A204.1 (cell line): ENCODE measurements around the gene RNF40.
"Not testable (repeated sequence)": the region's sequence is repeated elsewhere in the genome, so short reads cannot be mapped to it uniquely, and the experiment has no call there.

Source experiments
- FAIRE-seq: peaks from 2 replicates; lab custom pipeline; 2012; peaks lifted over from hg19 to GRCh38; lab: Jason Lieb, UNC

RNF40 gene

DNA sequence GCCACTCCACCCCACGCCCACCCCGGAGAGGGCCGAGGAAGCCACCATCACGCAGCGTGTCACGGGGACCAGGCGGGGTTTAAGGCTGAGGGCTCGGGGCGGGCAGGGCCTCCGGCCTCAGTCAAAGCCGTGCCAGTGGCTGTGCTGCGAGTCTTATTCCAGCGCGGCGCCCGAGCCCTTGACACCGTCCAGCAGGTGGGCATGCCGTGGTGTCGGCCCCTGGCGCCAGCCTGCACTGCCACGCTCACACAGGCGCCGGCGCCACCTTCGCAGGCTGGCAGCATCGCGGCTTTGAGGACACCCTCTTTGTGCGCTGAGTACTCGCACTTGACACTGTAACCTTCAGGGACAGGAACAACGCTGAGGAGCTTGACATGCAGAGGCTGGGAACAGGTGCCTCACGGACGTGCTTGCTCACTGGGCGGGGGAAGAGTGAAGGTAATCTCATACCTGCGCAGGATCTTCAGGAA lies 58.9 kb downstream of the RNF40 start:
- FAIRE-seq = no peak

DNA sequence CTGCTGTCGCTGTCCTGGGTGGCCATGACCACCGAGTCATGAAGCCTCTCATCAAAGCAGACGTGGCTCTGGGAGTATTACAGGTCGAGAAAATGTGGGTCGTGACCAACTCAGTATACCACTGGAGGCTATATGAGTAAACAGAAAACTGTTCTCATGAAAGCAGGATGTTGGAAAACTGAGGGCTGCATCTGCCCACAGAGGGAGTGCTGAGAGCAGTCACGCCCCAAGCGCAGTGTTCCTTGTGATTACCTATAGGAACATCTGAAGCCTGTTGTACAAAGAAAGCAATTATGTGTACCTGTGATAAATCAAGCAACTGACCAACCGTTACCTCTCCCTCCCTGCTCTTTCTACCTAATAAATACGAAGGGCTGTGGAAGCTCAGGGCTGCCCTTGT lies 59.3 kb downstream of the RNF40 start:
- FAIRE-seq = not testable (repeated sequence)

DNA sequence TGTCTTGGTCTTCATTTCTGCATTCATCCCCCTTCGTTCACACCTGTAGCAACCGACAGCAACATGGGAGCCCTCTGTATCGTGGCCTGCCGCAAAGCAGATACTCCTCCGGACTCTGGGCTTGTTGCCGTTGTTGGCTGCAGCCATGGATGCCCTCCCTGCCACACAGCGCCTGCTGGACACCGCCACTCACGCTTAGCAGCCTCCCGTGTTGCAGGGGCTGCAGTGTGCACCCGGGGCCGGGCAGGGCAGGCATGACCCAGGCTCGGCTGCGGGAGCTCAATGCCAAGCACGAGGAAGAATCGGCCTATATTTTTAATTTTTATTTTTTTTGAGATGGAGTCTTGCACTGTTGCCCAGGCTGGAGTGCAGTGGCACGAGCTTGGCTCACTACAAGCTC lies 59.8 kb downstream of the RNF40 start:
- FAIRE-seq = no peak
